GM12878 (cell line): ENCODE data around the gene YTHDF1. TPM values are rescaled to one million over a fixed set of nuclear protein-coding genes. Genes with fewer than 3 reads are reported as not detected.

ENCODE experiments used
- ATAC-seq: fragments of 200-7000 bp; cut with Tn5 transposase; 3 replicates; pipeline ENCODE4 v1.9.1; 2020; ENCODE audit warnings: mild to moderate bottlenecking, moderate library complexity
- BruUV-seq: library from RNA; stranded (reverse); fragments of 400-500 nt; replicated peaks from 2 replicates; lab custom pipeline; 2021; lab: Mats Ljungman, UMichigan
- CTCF ChIA-PET: fragments of 300-600 bp; sonication (Branson Sonifier 250); formaldehyde crosslinking; extraction: SDS; loops from one replicate; lab custom pipeline; 2021; ENCODE audit warnings: inconsistent platforms; lab: Yijun Ruan, JAX
- POLR2A ChIA-PET: fragments of 350-600 bp; formaldehyde crosslinking; extraction: SDS; loops from one replicate; lab custom pipeline; 2021; ENCODE audit warnings: inconsistent platforms; lab: Charles Lee
- RAD21 ChIA-PET: fragments of 300-600 bp; sonication (Branson Sonifier 250); formaldehyde crosslinking; loops from one replicate; lab custom pipeline; 2023; ENCODE audit warnings: antibody characterized with exemption; ENCODE audit not compliant: unreplicated experiment; lab: Charles Lee
- SMC1A ChIA-PET: fragments of 300-600 bp; sonication (Branson Sonifier 250); formaldehyde crosslinking; loops from one replicate; lab custom pipeline; 2023; ENCODE audit not compliant: unreplicated experiment, uncharacterized antibody; lab: Charles Lee
- DNase-seq: peaks from one replicate; pipeline ENCODE4 v3.0.0-alpha.2; 2011; ENCODE audit warnings: low read depth, low spot score
- FAIRE-seq: peaks from 3 replicates; lab custom pipeline; 2011; peaks lifted over from hg19 to GRCh38; lab: Jason Lieb, UNC
- H2AFZ ChIP-seq: 2 replicates; pipeline ENCODE4 v1.6.0; 2011; ENCODE audit warnings: low read depth, low read length, control low read depth; ENCODE audit not compliant: control insufficient read depth
- H3K27ac ChIP-seq: 2 replicates; pipeline ENCODE4 v1.5.1; 2011; ENCODE audit warnings: control low read depth; ENCODE audit not compliant: control insufficient read depth, insufficient read depth
- H3K27me3 ChIP-seq, 2 experiments: replicated peaks in 1 of 2; 2 replicates each; pipeline versions ENCODE4 v1.6.0 to v1.6.1; 2011; ENCODE audit warnings: low read length in 1 of 2; ENCODE audit not compliant: control insufficient read depth in 2 of 2, insufficient read depth in 2 of 2
- H3K36me3 ChIP-seq, 2 experiments: 2 replicates each; pipeline ENCODE4 v1.5.1; 2011; ENCODE audit warnings: low read length in 1 of 2; ENCODE audit not compliant: control insufficient read depth in 2 of 2, insufficient read depth in 2 of 2
- H3K4me1 ChIP-seq: 2 replicates; pipeline ENCODE4 v1.6.1; 2011; ENCODE audit warnings: mild to moderate bottlenecking, low read length, moderate library complexity, mixed read lengths; ENCODE audit not compliant: control insufficient read depth, insufficient read depth
- H3K4me2 ChIP-seq: 2 replicates; pipeline ENCODE4 v1.6.0; 2011; ENCODE audit warnings: control low read depth; ENCODE audit not compliant: control insufficient read depth, insufficient read depth
- H3K4me3 ChIP-seq: fragments of 200-600 bp; sonication (generic); 2 replicates; pipeline ENCODE4 v1.5.1; 2016
- H3K79me2 ChIP-seq: 2 replicates; pipeline ENCODE4 v1.6.0; 2011; ENCODE audit warnings: low read length; ENCODE audit not compliant: control insufficient read depth, insufficient read depth
- H3K9ac ChIP-seq: 2 replicates; pipeline ENCODE4 v1.8.0; 2011; ENCODE audit warnings: low read length, control low read depth, mixed read lengths; ENCODE audit not compliant: control insufficient read depth, insufficient read depth
- H3K9me3 ChIP-seq: replicated peaks from 3 replicates; pipeline ENCODE4 v1.5.1; 2011; ENCODE audit warnings: mild to moderate bottlenecking, low read length; ENCODE audit not compliant: control insufficient read depth, insufficient read depth
- H4K20me1 ChIP-seq: 2 replicates; pipeline ENCODE4 v1.6.0; 2011; ENCODE audit not compliant: control insufficient read depth, insufficient read depth
- CEBPB ChIP-seq, 2 experiments: fragments of 150-350 bp in 1 of 2; IDR thresholded peaks; 2 replicates each; pipeline ENCODE4 v1.6.1; 2012 to 2014; ENCODE audit warnings: low read depth in 2 of 2, low read length in 2 of 2, borderline replicate concordance in 1 of 2, inconsistent platforms in 1 of 2
- CHD2 ChIP-seq: IDR thresholded peaks from 2 replicates; pipeline ENCODE4 v1.6.1; 2011; ENCODE audit warnings: low read depth, low read length, improper control_type of control experiment, borderline replicate concordance
- CREB1 ChIP-seq: IDR thresholded peaks from 2 replicates; pipeline ENCODE4 v1.6.1; 2012; ENCODE audit warnings: low read depth, mild to moderate bottlenecking, inconsistent platforms
- EGR1 ChIP-seq, 2 experiments: IDR thresholded peaks; 1 replicate in 1 of 2; 2 replicates in 1 of 2; pipeline ENCODE4 v1.6.1; 2011 to 2012; ENCODE audit warnings: low read depth in 2 of 2, low read length in 2 of 2, borderline replicate concordance in 1 of 2, mild to moderate bottlenecking in 1 of 2, moderate library complexity in 1 of 2
- ESRRA ChIP-seq: IDR thresholded peaks from 2 replicates; pipeline ENCODE4 v1.6.1; 2012; ENCODE audit warnings: mild to moderate bottlenecking, low read length, improper control_type of control experiment
- HDGF ChIP-seq: fragments of 450-650 bp; IDR thresholded peaks from 2 replicates; pipeline ENCODE4 v1.6.1; 2016; ENCODE audit warnings: antibody characterized with exemption
- KAT2A ChIP-seq: conservative IDR thresholded peaks from 2 replicates; pipeline ENCODE4 v1.6.1; 2011; ENCODE audit warnings: low read depth, low read length; ENCODE audit not compliant: control insufficient read depth
- PML ChIP-seq: IDR thresholded peaks from 2 replicates; pipeline ENCODE4 v1.6.1; 2012; ENCODE audit warnings: low read length, inconsistent platforms
- SMARCA5 ChIP-seq: fragments of 450-650 bp; IDR thresholded peaks from 2 replicates; pipeline ENCODE4 v1.6.1; 2017; ENCODE audit warnings: mild to moderate bottlenecking
- TBL1XR1 ChIP-seq: IDR thresholded peaks from 2 replicates; pipeline ENCODE4 v1.6.1; 2012; ENCODE audit warnings: low read depth, low read length, improper control_type of control experiment
- ZBED1 ChIP-seq: IDR thresholded peaks from 2 replicates; pipeline ENCODE4 v1.6.1; 2016; ENCODE audit warnings: borderline replicate concordance
- ZNF622 ChIP-seq: fragments of 450-650 bp; IDR thresholded peaks from 2 replicates; pipeline ENCODE4 v1.6.1; 2017; ENCODE audit warnings: mild to moderate bottlenecking, inconsistent platforms
- WGBS: methylation state at CpG from one replicate; pipeline ENCODE4 v1.1.6; 2016; ENCODE audit warnings: low lambda C conversion rate; ENCODE audit not compliant: insufficient replicate concordance, insufficient coverage; ENCODE audit errors: missing lambda C conversion rate; 5-methylcytosine and 5-hydroxymethylcytosine counted together
- in situ Hi-C: fragments of 300-500 bp; cut with MboI; formaldehyde crosslinking; loops from 9 replicates; pipeline ENCODE4 v1.14.3; 2018; ENCODE audit warnings: mixed read lengths
- intact Hi-C: fragments of 100-400 bp; cut with micrococcal nuclease; formaldehyde crosslinking; loops from one replicate; pipeline ENCODE4 v1.14.2; 2022; ENCODE audit not compliant: unreplicated experiment
- polyA plus RNA-seq, 11 experiments: library from polyadenylated mRNA; depleted of rRNA in 4 of 11; unstranded in 6 of 11; stranded (reverse) in 5 of 11; fragments of >200 nt; fragmentation: Nextera tagmentation in 4 of 11; fragmentation: Illumina TruSeq in 1 of 11; extraction: Ambion mirVana in 4 of 11; extraction: Trizol in 1 of 11; gene quantifications; 1 replicate in 1 of 11; 2 replicates in 10 of 11; pipeline versions ENCODE4 v1.2.1 to v1.2.3, GENCODE V29; 2011 to 2016; ENCODE audit warnings: inconsistent platforms in 2 of 11, missing spikeins in 2 of 11, low read depth in 1 of 11
- total RNA-seq, 4 experiments: library from RNA; depleted of rRNA in 3 of 4; stranded (reverse); fragments of >200 nt in 3 of 4; fragmentation: Illumina TruSeq in 1 of 4; extraction: Trizol in 1 of 4; gene quantifications; 2 replicates each; pipeline versions ENCODE4 v1.2.1 to v1.2.3, GENCODE V29; 2013 to 2021
- TF ChIP-seq, protein P1 (sequence below): IDR thresholded peaks from 2 replicates; pipeline ENCODE4 v1.6.1; 2011; ENCODE audit warnings: borderline replicate concordance, low read depth, mild to moderate bottlenecking, moderate library complexity, mixed read lengths, low read length; ENCODE audit not compliant: insufficient read depth; ENCODE audit errors: extremely low read length

YTHDF1 gene
- total and polyA plus RNA-seq, 10 of the 15 experiments (the other 5 are each of a cell fraction or from before 2014, with no cell fraction given), result 4.6 to 37.8 (median 20.5) TPM

- no peak for TF ChIP-seq TBL1XR1
- TF ChIP-seq, protein P1, sequence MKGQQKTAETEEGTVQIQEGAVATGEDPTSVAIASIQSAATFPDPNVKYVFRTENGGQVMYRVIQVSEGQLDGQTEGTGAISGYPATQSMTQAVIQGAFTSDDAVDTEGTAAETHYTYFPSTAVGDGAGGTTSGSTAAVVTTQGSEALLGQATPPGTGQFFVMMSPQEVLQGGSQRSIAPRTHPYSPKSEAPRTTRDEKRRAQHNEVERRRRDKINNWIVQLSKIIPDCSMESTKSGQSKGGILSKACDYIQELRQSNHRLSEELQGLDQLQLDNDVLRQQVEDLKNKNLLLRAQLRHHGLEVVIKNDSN, result no peak
- no peak for TF ChIP-seq CREB1
- no peak for TF ChIP-seq ZBED1
- TF ChIP-seq, all 136 proteins: peak for 0
These were observed 18.0 kb upstream of the YTHDF1 start (continued) for GRCh38 chr20:63233924-63234323.

- POLR2A ChIA-PET, result no interaction called here
- no peak overlapping the region for H3K4me2 ChIP-seq
- RAD21 ChIA-PET, result no interaction called here
- H3K4me1 ChIP-seq, result no peaks in the 10 kb centered on the region
- H3K27me3 ChIP-seq, result peaks cover 2 to 3% of the 10 kb centered on the region in 2 experiments; a peak in 3 of 4 replicates
- BruUV-seq, result no TSS peak
- H3K36me3 ChIP-seq, result no peaks in the 10 kb centered on the region
- no peaks in the 10 kb centered on the region for H3K79me2 ChIP-seq
- TF ChIP-seq HDGF (no peak), SMARCA5 (no peak), CHD2 (no peak), ESRRA (no peak), ZNF622 (no peak), CEBPB (IDR thresholded peaks at IDR 0.05; ENCODE audit: borderline replicate concordance in 1 of 2, low read depth in 2 of 2, low read length in 2 of 2) (no peak), EGR1 (IDR thresholded peaks at IDR 0.05; ENCODE audit: borderline replicate concordance in 1 of 2, low read depth in 2 of 2, low read length in 2 of 2) (no peak), PML (no peak), KAT2A (no peak)
- TF ChIP-seq, protein P1, result no peak
- TF ChIP-seq, all 136 proteins: peak for 0
- Histone ChIP-seq H3K27ac (no peak overlapping the region), H3K9me3 (no peaks in the 10 kb centered on the region), H4K20me1 (no peaks in the 10 kb centered on the region), H3K4me3 (no peak overlapping the region), H3K9ac (no peak overlapping the region), H2AFZ (no peak overlapping the region)
- ATAC-seq (no peak), FAIRE-seq (no peak), DNase-seq (no peak)
- in situ Hi-C loops, result no loop called here
- WGBS, result 29% methylated on average over 3 of the region's 3 CpGs
- CTCF ChIA-PET, result interaction anchor here (0.8 to 1.8 kb wide), 3 partner anchors 8 to 78 kb away, joined by 3 to 9 read pairs (median 3); no protein-coding TSS in a partner anchor
- SMC1A ChIA-PET, result interaction anchor here (1.3 kb wide), 1 partner anchor 9 kb away, joined by 3 read pairs; no protein-coding TSS in a partner anchor
- intact Hi-C loops, result no loop called here
These were observed 17.1 kb upstream of the YTHDF1 start for GRCh38 chr20:63233061-63233344.
